Memory B cell (primary cell): ENCODE results near the gene ZNF570.
A peak's percentile ranks its signal among the peaks of the same experiment; 100 is the strongest.

ENCODE experiments used
- ATAC-seq: fragments of 150-1000 bp; cut with Tn5 transposase; 2 replicates; pipeline ENCODE4 v1.10.0; 2021; ENCODE audit warnings: low read depth, mild to moderate bottlenecking, moderate library complexity
- DNase-seq, 2 donors: peaks; one replicate each; pipeline ENCODE4 v3.0.0; 2022; ENCODE audit warnings: low spot score in 2 of 2
- H3K27ac Mint-ChIP-seq: one replicate; pipeline ENCODE4 v1.8.0; 2022; ENCODE audit warnings: mild to moderate bottlenecking, moderate library complexity, mixed read lengths
- H3K27me3 Mint-ChIP-seq: one replicate; pipeline ENCODE4 v1.8.0; 2022; ENCODE audit warnings: mixed read lengths
- H3K36me3 Mint-ChIP-seq: one replicate; pipeline ENCODE4 v1.8.0; 2022; ENCODE audit warnings: mild to moderate bottlenecking, mixed read lengths
- H3K4me1 Mint-ChIP-seq: one replicate; pipeline ENCODE4 v1.8.0; 2022; ENCODE audit warnings: mixed read lengths
- H3K4me3 Mint-ChIP-seq: one replicate; pipeline ENCODE4 v1.8.0; 2022; ENCODE audit warnings: mild to moderate bottlenecking, moderate library complexity, mixed read lengths
- H3K9me3 Mint-ChIP-seq: one replicate; pipeline ENCODE4 v1.8.0; 2022; ENCODE audit warnings: mixed read lengths

Gene ZNF570

GRCh38 chr19:37468961-37469777 is at the start of gene ZNF570:
Gene ZNF570 (plus strand): TSS chr19:37469356. CDS start chr19:37470355, 999 bp downstream.
- ATAC-seq (peak; percentile 68), DNase-seq (peak; percentile 87 to 88)
- peaks cover 7% of the 10 kb centered on the region for H3K9me3 Mint-ChIP-seq
- peak within 1 kb of the TSS; percentile 93 for H3K27ac Mint-ChIP-seq
- peaks cover 14% of the 10 kb centered on the region for H3K36me3 Mint-ChIP-seq
- H3K4me1 Mint-ChIP-seq, result peaks cover 23% of the 10 kb centered on the region
- H3K4me3 Mint-ChIP-seq, result peak within 1 kb of the TSS; percentile 93
- H3K27me3 Mint-ChIP-seq, result no peaks in the 10 kb centered on the region

GRCh38 chr19:37452500-37453245 is 16.5 kb upstream of the ZNF570 start:
- Mint-ChIP-seq H3K4me3 (no peak overlapping the region), H3K27me3 (no peaks in the 10 kb centered on the region), H3K4me1 (no peaks in the 10 kb centered on the region), H3K27ac (no peak overlapping the region), H3K9me3 (peaks cover 48% of the 10 kb centered on the region), H3K36me3 (peaks cover 53% of the 10 kb centered on the region)
- no peak for ATAC-seq
- no peak for DNase-seq

DNA sequence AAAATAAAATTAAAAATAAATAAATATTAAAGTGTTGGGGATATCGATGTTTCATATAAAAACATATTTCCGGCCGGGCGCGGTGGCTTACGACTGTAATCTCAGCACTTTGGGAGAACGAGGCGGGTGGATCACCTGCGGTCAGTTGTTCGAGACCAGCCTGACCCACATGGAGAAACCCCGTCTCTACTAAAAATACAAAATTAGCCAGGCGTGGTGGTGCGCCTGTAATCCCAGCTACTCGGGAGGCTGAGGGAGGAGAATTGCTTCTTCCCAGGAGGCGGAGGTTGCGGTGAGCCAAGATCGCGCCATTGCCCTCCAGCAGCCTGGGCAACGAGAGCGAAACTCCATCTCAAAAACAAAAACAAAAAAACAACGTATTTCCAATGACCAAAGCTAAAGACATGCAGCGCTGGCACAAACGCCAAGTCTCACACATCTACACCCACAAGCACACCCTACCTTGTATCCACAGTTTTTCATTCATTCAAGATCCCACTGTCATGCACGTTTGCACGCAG is 2.8 kb upstream of the ZNF570 start:
- no peak for DNase-seq
- Mint-ChIP-seq H3K36me3 (peaks cover 14% of the 10 kb centered on the region), H3K4me1 (peaks cover 23% of the 10 kb centered on the region), H3K27ac (peak overlapping the region; percentile 95), H3K9me3 (peaks cover 7% of the 10 kb centered on the region), H3K4me3 (peak overlapping the region; percentile 96), H3K27me3 (no peaks in the 10 kb centered on the region)
- ATAC-seq, result no peak

- peak within 1 kb of the TSS; percentile 95 for H3K27ac Mint-ChIP-seq
- H3K4me1 Mint-ChIP-seq, result peaks cover 23% of the 10 kb centered on the region
- ATAC-seq (peak; percentile 68), DNase-seq (peak; percentile 87 to 90)
- H3K9me3 Mint-ChIP-seq, result peaks cover 7% of the 10 kb centered on the region
- H3K27me3 Mint-ChIP-seq, result no peaks in the 10 kb centered on the region
- H3K36me3 Mint-ChIP-seq, result peaks cover 14% of the 10 kb centered on the region
- H3K4me3 Mint-ChIP-seq, result peak within 1 kb of the TSS; percentile 96
These were observed 2.2 kb upstream of the ZNF570 start, which contains the start of gene ZNF569 for GRCh38 chr19:37466798-37467607. Gene ZNF569 (minus strand): TSS chr19:37467444. CDS start chr19:37444921, 22,523 bp downstream.

DNA sequence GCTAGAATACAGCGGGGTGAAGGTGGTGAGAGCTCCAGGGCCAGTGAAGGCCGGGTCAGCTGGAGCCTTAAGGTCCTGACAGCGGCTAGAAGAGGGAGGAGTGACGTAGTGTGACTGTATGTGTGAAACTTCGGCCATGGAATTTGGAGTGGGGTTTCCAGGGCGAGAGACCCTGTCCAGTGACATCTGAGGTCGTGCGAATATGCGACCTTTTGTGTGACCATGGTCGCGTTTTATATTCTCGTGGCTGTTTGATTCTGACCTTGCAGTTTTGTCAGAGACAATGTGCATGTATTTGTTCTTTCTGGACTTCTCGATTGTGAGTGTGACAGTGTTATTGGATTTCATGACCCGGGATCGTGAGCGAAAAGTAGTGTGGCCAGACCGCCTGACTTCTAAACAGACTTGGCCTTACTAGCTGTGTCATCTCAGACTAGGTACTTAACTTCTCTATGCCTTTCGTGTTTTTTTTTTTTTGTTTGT is 1.5 kb upstream of the ZNF570 start:
- peak overlapping the region; percentile 96 for H3K4me3 Mint-ChIP-seq
- ATAC-seq, result no peak
- DNase-seq, result no peak
- H3K4me1 Mint-ChIP-seq, result peaks cover 23% of the 10 kb centered on the region
- peaks cover 7% of the 10 kb centered on the region for H3K9me3 Mint-ChIP-seq
- peaks cover 14% of the 10 kb centered on the region for H3K36me3 Mint-ChIP-seq
- no peaks in the 10 kb centered on the region for H3K27me3 Mint-ChIP-seq
- peak overlapping the region; percentile 95 for H3K27ac Mint-ChIP-seq

DNA sequence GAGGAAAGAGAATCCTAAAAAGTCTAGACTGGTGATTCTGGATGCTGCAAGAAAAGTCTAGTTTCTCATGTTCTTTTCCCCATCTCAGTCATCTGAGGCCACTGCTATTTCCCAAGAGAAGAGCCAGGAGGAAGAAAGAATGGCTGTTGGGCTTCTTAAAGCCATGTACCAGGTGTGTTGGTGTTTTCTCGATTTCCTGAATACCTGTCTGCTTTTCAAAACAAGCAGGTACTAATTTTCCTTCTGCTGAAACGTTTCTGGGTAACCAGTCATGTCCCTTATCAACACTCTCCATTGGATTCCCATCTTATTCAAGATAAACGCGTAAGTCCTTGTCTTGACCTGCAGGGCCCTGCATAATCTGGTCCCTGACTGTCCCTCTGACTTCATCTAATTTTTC is 1.1 kb downstream of the ZNF570 start:
- no peak overlapping the region for H3K27ac Mint-ChIP-seq
- no peaks in the 10 kb centered on the region for H3K27me3 Mint-ChIP-seq
- H3K36me3 Mint-ChIP-seq, result peaks cover 5% of the 10 kb centered on the region
- H3K4me1 Mint-ChIP-seq, result peaks cover 20% of the 10 kb centered on the region
- peaks cover 4% of the 10 kb centered on the region for H3K9me3 Mint-ChIP-seq
- H3K4me3 Mint-ChIP-seq, result peak overlapping the region; percentile 93
- DNase-seq, result no peak
- no peak for ATAC-seq

DNA sequence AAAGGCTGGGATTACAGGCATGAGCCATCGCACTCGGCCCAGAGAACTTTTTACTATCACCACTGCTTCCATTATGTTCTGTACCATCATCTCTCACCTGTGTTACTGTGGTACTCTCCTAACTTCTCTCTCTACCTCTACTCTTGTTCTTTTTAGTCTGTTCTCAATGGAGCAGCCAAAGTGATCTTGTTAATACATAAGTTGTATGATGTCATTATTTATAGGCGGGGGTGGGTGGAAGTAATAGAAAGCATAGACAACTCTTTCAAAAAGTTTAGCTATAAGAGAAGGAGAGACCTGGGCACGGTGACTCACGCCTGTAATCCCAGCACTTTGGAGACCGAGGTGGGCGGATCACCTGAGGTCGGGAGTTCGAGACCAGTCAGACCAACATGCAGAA is 3.0 kb downstream of the ZNF570 start:
- Mint-ChIP-seq H3K27me3 (no peaks in the 10 kb centered on the region), H3K4me3 (no peak overlapping the region), H3K9me3 (peaks cover 13% of the 10 kb centered on the region), H3K36me3 (peaks cover 24% of the 10 kb centered on the region), H3K4me1 (peaks cover 17% of the 10 kb centered on the region), H3K27ac (no peak overlapping the region)
- ATAC-seq, result no peak
- no peak for DNase-seq

DNA sequence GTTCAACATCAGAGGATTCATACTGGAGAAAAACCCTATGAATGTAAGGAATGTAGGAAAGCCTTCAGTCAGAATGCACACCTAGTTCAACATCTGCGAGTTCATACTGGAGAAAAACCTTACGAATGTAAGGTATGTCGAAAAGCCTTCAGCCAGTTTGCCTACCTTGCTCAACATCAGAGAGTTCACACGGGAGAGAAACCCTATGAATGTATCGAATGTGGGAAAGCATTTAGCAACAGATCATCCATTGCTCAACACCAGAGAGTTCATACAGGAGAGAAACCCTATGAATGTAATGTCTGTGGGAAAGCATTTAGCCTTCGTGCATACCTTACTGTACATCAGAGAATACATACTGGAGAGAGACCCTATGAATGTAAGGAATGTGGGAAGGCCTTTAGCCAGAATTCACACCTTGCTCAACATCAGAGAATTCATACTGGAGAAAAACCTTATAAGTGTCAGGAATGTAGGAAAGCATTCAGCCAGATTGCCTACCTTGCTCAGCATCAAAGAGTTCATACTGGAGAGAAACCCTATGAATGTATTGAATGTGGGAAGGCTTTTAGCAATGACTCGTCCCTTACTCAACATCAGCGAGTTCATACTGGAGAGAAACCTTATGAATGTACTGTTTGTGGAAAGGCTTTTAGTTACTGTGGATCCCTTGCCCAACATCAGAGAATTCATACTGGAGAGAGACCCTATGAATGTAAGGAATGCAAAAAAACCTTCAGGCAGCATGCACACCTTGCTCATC is 15.4 kb downstream of the ZNF570 start:
- peaks cover 30% of the 10 kb centered on the region for H3K9me3 Mint-ChIP-seq
- no peak overlapping the region for H3K4me3 Mint-ChIP-seq
- ATAC-seq, result no peak
- no peaks in the 10 kb centered on the region for H3K27me3 Mint-ChIP-seq
- H3K36me3 Mint-ChIP-seq, result peaks cover 63% of the 10 kb centered on the region
- no peaks in the 10 kb centered on the region for H3K4me1 Mint-ChIP-seq
- no peak overlapping the region for H3K27ac Mint-ChIP-seq
- no peak for DNase-seq

- H3K9me3 Mint-ChIP-seq, result peaks cover 24% of the 10 kb centered on the region
- no peaks in the 10 kb centered on the region for H3K4me1 Mint-ChIP-seq
- no peak for ATAC-seq
- H3K36me3 Mint-ChIP-seq, result peaks cover 12% of the 10 kb centered on the region
- H3K27me3 Mint-ChIP-seq, result peaks cover 2% of the 10 kb centered on the region
- no peak for DNase-seq
- H3K4me3 Mint-ChIP-seq, result no peak overlapping the region
- no peak overlapping the region for H3K27ac Mint-ChIP-seq
These were observed 23.1 kb downstream of the ZNF570 start for GRCh38 chr19:37492213-37492612.

DNA sequence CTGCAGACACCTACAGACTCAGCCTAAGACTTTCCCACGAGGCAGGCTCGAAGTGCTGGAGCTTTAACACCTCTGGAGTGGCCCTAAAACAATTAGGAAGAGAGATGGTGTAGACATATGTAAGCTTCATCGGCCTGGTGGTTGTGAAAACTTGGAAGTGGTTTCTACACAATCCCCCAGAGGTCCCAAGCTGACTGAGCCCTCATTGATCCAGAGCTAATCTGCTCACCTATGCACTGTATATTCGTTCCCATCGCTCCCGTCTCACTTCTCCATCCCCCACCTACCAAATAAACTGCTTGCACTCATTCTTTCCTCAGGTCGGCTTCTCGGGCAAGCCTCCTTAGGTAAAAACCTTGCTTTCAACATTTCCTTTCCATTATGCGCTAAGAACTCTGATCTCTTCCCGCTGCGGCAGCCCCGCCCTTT is 36.8 kb downstream of the ZNF570 start:
- no peaks in the 10 kb centered on the region for H3K4me1 Mint-ChIP-seq

DNA sequence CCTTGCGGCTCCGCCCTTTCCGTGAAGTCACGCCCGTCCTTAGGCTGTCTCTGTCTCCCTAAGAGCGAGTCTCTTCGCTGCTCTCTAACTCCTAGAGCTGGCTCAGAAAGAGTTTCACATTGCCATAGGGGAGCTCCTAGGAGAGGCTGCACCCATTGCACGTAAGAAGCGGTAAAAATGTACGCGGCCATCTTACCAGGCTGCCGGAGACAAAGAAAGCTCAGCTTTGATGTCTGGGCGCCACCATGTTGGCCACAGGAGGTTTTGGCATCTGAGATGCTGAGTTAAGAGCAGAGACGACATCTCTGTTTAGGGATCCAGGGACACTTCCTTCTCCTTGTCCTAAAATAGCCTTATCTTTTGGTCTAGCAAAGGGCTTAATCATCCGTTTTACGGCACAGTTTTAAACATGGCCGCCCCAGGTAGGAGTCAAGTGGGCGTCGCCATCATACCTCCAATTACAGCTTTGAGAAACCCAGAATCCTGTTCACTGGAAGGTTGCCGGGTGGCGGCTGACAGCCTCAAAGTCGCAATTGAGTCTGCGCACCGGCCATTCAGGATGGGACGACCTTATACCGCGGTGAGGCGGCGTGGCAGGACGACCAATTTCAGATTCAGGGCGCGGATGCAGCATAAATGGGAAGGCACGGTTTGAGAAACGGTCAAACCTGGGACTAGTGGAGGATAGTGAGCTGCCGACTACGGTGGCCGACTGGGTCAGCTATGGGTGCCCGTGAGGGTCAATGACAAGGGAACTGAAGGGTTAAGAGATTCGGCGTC is 37.4 kb downstream of the ZNF570 start, which contains the start of gene ZNF793:
TSS of gene ZNF793 (plus strand) at position 553 of the 780 bp plus-strand sequence. CDS start 16,501 bp downstream, outside the sequence.
- Mint-ChIP-seq H3K4me3 (no peak within 1 kb of the TSS), H3K4me1 (no peaks in the 10 kb centered on the region), H3K27me3 (no peaks in the 10 kb centered on the region), H3K36me3 (peaks cover 28% of the 10 kb centered on the region), H3K9me3 (peaks cover 10% of the 10 kb centered on the region), H3K27ac (no peak within 1 kb of the TSS)
- peak; percentile 90 for ATAC-seq
- DNase-seq, result peak; percentile 69 to 80

More for the DNA sequence above, 36.8 kb downstream of the ZNF570 start:
- ATAC-seq, result peak; percentile 9
- H3K9me3 Mint-ChIP-seq, result peaks cover 9% of the 10 kb centered on the region
- no peaks in the 10 kb centered on the region for H3K27me3 Mint-ChIP-seq
- H3K36me3 Mint-ChIP-seq, result peaks cover 23% of the 10 kb centered on the region
- DNase-seq, result no peak
- H3K4me3 Mint-ChIP-seq, result no peak overlapping the region
- no peak overlapping the region for H3K27ac Mint-ChIP-seq

GRCh38 chr19:37507167-37507464 is 38.0 kb downstream of the ZNF570 start:
- Mint-ChIP-seq H3K27me3 (no peaks in the 10 kb centered on the region), H3K4me1 (no peaks in the 10 kb centered on the region), H3K9me3 (peaks cover 8% of the 10 kb centered on the region), H3K4me3 (no peak overlapping the region), H3K36me3 (peaks cover 33% of the 10 kb centered on the region), H3K27ac (no peak overlapping the region)
- DNase-seq (no peak), ATAC-seq (no peak)
